ENCODE measurements around the gene ASB13. TPM values are rescaled to one million over a fixed set of nuclear protein-coding genes. Genes with fewer than 3 reads are reported as not detected.
A peak's percentile ranks its signal among the peaks of the same experiment; 100 is the strongest.

The ASB13 gene
- polyA plus RNA-seq, 1 of the 3 experiments (the other 2 are of a cell fraction) = 9.2 TPM

DNA sequence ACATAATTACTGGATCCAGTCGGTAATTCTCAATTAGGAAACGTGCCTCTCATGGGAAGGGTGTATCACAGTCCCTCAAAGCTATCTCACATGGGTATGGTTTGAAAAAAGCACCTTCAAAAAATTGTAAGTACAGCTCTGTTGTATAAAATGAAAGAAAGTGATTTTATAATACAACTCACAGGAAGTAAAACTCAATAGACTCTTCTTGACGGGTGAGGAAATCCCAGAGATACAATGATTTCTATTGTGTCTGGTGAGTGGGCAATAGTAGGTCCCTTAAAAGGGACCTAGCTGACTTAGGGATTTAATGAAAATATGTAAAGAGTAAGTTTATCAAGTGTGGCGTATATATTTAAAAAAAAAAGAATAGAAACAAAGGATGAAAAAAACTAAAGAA lies 45.2 kb upstream of the ASB13 start (continued):
- TF ChIP-seq GABPA (IDR thresholded peaks at IDR 0.05; ENCODE audit: low read depth) = no peak
- no peak for TF ChIP-seq SMC3 (IDR thresholded peaks at IDR 0.05; ENCODE audit: low read depth, low read length)
- TF ChIP-seq, protein P1, sequence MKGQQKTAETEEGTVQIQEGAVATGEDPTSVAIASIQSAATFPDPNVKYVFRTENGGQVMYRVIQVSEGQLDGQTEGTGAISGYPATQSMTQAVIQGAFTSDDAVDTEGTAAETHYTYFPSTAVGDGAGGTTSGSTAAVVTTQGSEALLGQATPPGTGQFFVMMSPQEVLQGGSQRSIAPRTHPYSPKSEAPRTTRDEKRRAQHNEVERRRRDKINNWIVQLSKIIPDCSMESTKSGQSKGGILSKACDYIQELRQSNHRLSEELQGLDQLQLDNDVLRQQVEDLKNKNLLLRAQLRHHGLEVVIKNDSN (IDR thresholded peaks at IDR 0.05; ENCODE audit: borderline replicate concordance, low read depth) = no peak
- TF ChIP-seq FOSL2 (IDR thresholded peaks at IDR 0.05; ENCODE audit: borderline replicate concordance, low read depth) = no peak

GRCh38 chr10:5710859-5711258 lies 44.5 kb upstream of the ASB13 start:
- no peak overlapping the region for H3K9ac ChIP-seq
- no peaks in the 10 kb centered on the region for H3K27me3 ChIP-seq (ENCODE audit: insufficient read depth)
- peaks cover 0 to 6% of the 10 kb centered on the region in 2 experiments; a peak in 2 of 4 replicates for H3K4me1 ChIP-seq (ENCODE audit: control insufficient read depth in 1 of 2, insufficient read depth in 2 of 2, low read depth in 1 of 2, low read length in 1 of 2)
- H3F3A ChIP-seq (replicated peaks; ENCODE audit: insufficient read depth) = no peaks in the 10 kb centered on the region
- no peaks in the 10 kb centered on the region for H3K9me3 ChIP-seq
- peak overlapping the region; percentile 25; the same call in 1 of the 2 replicates for H3K4me2 ChIP-seq
- CTCF ChIA-PET = no interaction called here
- 0 out of 4 replicates have a peak overlapping the region, but pooled peaks of 1 of the 2 experiments have one; percentile 1 for H3K27ac ChIP-seq (ENCODE audit: low read depth in 2 of 2, low read length in 1 of 2)
- H2AFZ ChIP-seq (ENCODE audit: low read depth) = no peak overlapping the region
- peaks cover 3% of the 10 kb centered on the region; the same call in 1 of the 2 replicates for H4K20me1 ChIP-seq (ENCODE audit: insufficient read depth)
- TF ChIP-seq MAX (IDR thresholded peaks at IDR 0.05; ENCODE audit: low read depth) (no peak), EP300 (IDR thresholded peaks at IDR 0.05; ENCODE audit: borderline replicate concordance in 1 of 2, low read depth in 1 of 2, low read length in 1 of 2) (no peak), NFIC (IDR thresholded peaks at IDR 0.05; ENCODE audit: borderline replicate concordance) (no peak), POLR2AphosphoS5 (IDR thresholded peaks at IDR 0.05; ENCODE audit: low read depth, low read length) (no peak), USF2 (IDR thresholded peaks at IDR 0.05; ENCODE audit: borderline replicate concordance, low read depth, low read length) (no peak), MEF2A (IDR thresholded peaks at IDR 0.05; ENCODE audit: borderline replicate concordance, low read depth) (no peak), JUND (IDR thresholded peaks at IDR 0.05) (no peak), FOXJ3 (CRISPR knock-in tag; IDR thresholded peaks at IDR 0.05) (no peak)
- TF ChIP-seq, protein P2, sequence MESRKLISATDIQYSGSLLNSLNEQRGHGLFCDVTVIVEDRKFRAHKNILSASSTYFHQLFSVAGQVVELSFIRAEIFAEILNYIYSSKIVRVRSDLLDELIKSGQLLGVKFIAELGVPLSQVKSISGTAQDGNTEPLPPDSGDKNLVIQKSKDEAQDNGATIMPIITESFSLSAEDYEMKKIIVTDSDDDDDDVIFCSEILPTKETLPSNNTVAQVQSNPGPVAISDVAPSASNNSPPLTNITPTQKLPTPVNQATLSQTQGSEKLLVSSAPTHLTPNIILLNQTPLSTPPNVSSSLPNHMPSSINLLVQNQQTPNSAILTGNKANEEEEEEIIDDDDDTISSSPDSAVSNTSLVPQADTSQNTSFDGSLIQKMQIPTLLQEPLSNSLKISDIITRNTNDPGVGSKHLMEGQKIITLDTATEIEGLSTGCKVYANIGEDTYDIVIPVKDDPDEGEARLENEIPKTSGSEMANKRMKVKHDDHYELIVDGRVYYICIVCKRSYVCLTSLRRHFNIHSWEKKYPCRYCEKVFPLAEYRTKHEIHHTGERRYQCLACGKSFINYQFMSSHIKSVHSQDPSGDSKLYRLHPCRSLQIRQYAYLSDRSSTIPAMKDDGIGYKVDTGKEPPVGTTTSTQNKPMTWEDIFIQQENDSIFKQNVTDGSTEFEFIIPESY (IDR thresholded peaks at IDR 0.05; ENCODE audit: borderline replicate concordance, low read depth) = no peak
- no peak for DNase-seq
- peaks cover 92% of the 10 kb centered on the region for H3K79me2 ChIP-seq (ENCODE audit: insufficient read depth)
- peak overlapping the region in 1 of 2 experiments; percentile 27; a peak in 1 of 4 replicates for H3K4me3 ChIP-seq (ENCODE audit: low read depth in 2 of 2, low read length in 1 of 2)
- POLR2A ChIA-PET = no interaction called here
- H3K36me3 ChIP-seq (replicated peaks in 1 of 2; ENCODE audit: control insufficient read depth in 1 of 2, insufficient read depth in 2 of 2, low read length in 1 of 2) = no peaks in the 10 kb centered on the region
- 95% methylated on average over 1 of the region's 1 CpG for WGBS (ENCODE audit: low lambda C conversion rate)
- no peaks in the 10 kb centered on the region for H3K9me2 ChIP-seq
